ENCODE measurements around the gene C3orf33. TPM values are rescaled to one million over a fixed set of nuclear protein-coding genes. Genes with fewer than 3 reads are reported as not detected.
A peak's percentile ranks its signal among the peaks of the same experiment; 100 is the strongest.
"Not testable (repeated sequence)": the region's sequence is repeated elsewhere in the genome, so short reads cannot be mapped to it uniquely, and the experiment has no call there.

The C3orf33 gene
- total RNA-seq: 4.5 and 7.8 TPM in 2 replicates

DNA sequence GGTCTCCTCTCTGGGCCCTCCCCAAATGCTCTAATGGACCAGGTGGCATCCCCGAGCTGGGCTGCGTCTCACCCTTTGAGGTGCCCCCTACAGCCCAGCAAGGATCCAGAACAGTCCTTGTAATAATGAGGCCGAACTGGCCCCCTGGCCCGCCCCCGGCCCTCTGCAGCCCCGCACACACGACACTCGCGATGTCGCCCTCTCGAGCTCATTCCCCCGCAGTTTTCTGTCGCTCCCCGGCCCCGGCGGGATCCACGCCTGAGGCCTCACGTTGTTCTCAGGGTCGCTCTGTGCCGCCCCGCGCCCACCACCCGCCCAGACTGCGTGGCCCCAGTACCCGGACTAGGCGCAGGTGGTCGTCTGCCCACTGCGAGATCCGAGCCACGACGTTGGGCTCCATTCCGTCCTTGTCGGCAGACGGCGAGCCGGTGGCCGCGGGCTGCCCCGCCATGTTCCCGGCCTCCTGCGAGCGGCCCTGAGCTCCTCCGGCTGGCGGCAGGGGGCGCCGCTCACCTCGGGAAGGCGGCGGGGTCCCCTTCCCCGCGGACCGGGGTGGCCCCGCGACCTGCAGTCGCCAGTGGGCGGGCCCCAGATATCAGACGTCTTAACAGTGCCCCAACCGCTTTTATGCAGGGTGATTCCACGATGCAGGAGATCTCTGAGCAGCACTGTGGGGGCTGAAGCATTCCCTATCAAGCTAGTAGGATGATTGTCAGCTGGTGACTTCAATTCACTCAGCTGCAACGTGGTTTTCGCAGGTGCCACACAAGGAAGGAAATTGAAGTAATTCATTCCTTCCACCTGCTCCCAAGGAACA is at the start of gene C3orf33:
TSS of gene C3orf33 (minus strand) at position 477 of the 817 bp plus-strand sequence. CDS start at position 451, 26 bp downstream.
- H3K4me3 ChIP-seq (ENCODE audit: low read depth, low read length): peak within 1 kb of the TSS; percentile 78
- TF ChIP-seq, protein P1, sequence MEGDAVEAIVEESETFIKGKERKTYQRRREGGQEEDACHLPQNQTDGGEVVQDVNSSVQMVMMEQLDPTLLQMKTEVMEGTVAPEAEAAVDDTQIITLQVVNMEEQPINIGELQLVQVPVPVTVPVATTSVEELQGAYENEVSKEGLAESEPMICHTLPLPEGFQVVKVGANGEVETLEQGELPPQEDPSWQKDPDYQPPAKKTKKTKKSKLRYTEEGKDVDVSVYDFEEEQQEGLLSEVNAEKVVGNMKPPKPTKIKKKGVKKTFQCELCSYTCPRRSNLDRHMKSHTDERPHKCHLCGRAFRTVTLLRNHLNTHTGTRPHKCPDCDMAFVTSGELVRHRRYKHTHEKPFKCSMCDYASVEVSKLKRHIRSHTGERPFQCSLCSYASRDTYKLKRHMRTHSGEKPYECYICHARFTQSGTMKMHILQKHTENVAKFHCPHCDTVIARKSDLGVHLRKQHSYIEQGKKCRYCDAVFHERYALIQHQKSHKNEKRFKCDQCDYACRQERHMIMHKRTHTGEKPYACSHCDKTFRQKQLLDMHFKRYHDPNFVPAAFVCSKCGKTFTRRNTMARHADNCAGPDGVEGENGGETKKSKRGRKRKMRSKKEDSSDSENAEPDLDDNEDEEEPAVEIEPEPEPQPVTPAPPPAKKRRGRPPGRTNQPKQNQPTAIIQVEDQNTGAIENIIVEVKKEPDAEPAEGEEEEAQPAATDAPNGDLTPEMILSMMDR (IDR thresholded peaks at IDR 0.05; ENCODE audit: insufficient read depth, low read depth, low read length): peak; percentile 82
- peak; percentile 47 for DNase-seq (ENCODE audit: low read depth)

GRCh38 chr3:155854141-155854940 is 48.3 kb upstream of the C3orf33 start, which contains the start of gene SLC33A1:
TSS of gene SLC33A1 (minus strand) at chr3:155854427. CDS start at chr3:155853997, 430 bp downstream.
- H3K4me3 ChIP-seq (ENCODE audit: low read depth, low read length): peak within 1 kb of the TSS; percentile 79
- peak; percentile 100 for DNase-seq (ENCODE audit: low read depth)
- TF ChIP-seq, protein P1 (IDR thresholded peaks at IDR 0.05; ENCODE audit: insufficient read depth, low read depth, low read length): no peak

DNA sequence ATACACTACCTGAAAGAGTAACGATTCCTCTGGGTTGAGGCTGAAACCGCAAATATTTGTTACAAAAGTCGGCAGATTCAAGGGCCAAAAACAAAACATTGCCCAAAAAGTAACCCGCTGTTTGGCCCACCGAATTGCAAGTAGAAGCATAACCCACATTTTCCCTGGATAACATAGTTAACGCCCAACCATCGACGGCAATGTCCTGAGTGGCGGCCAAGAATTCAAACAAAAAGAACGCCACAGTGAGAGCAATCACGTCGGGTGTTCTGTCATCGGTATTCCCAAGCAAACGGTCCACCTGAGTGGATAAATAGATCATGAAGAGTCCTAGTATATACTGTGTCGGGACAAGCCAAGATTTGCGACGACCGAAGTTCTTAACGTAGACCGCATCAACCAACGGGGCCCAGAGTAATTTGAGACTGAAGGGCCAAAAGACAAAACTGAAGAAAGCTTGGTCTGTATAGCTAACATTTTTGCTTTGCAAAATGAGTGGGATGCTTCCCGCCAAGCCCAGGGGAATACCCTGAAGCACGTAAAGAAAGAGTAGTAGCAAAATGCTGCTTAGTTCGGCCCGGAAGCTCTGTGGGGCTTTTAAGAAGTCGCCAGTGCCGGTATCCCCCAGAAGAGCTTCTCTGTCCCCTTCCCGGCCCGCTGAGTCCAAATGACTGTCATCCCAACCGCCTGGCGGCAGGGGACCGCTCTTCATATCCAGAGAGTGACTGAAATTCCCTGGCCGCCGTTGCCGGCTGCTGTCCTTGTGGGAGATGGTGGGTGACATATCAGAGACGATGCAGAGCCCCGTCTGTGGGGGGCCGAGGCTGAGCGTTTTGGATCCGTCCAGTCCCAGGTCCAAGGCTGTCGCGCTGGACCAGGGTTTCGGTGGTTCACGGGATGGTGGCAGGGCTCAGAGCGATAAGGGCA is 47.4 kb upstream of the C3orf33 start:
- peak overlapping the region; percentile 79 for H3K4me3 ChIP-seq (ENCODE audit: low read depth, low read length)
- TF ChIP-seq, protein P1 (IDR thresholded peaks at IDR 0.05; ENCODE audit: insufficient read depth, low read depth, low read length): no peak
- DNase-seq (ENCODE audit: low read depth): peak; percentile 30

GRCh38 chr3:155852341-155852740 is 46.3 kb upstream of the C3orf33 start:
- TF ChIP-seq, protein P1 (IDR thresholded peaks at IDR 0.05; ENCODE audit: insufficient read depth, low read depth, low read length): no peak
- no peak for DNase-seq (ENCODE audit: low read depth)
- peak overlapping the region; percentile 79 for H3K4me3 ChIP-seq (ENCODE audit: low read depth, low read length)

DNA sequence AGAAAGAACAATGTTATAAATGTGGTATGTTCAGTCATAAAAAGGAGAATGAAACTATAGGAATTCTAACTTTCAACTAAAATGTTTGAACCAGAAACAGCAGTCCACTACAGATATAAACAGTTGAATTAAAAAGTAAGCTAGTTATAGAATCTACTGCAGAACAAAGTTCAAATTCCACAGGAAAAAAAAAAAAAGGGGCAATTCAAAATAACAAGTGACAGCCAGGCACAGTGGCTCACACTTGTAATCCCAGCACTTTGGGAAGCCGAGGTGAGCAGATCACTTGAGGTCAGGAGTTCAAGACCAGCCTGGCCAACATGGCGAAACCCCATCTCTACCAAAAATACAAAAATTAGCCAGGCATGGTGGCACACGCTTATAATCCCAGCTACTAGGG is 43.3 kb upstream of the C3orf33 start:
- H3K4me3 ChIP-seq (ENCODE audit: low read depth, low read length); DNase-seq (ENCODE audit: low read depth): not testable (repeated sequence)

- DNase-seq (ENCODE audit: low read depth): no peak
- TF ChIP-seq, protein P1 (IDR thresholded peaks at IDR 0.05; ENCODE audit: insufficient read depth, low read depth, low read length): no peak
- no peak overlapping the region for H3K4me3 ChIP-seq (ENCODE audit: low read depth, low read length)
These were observed 41.9 kb upstream of the C3orf33 start for GRCh38 chr3:155847993-155848392.

Measured in fibroblast of villous mesenchyme (primary cell).